SK-N-SH treated with all-trans-retinoic acid at 6 μM for 48 hours (cell line): ENCODE results near the gene THSD7A.

Source experiments
- ATAC-seq: fragments of 200-7000 bp; cut with Tn5 transposase; 3 replicates; pipeline ENCODE4 v1.9.1; 2020; ENCODE audit warnings: mild to moderate bottlenecking, moderate library complexity
- ARNTL ChIP-seq: fragments of 450-650 bp; formaldehyde crosslinking; IDR thresholded peaks from 2 replicates; pipeline ENCODE4 v1.5.0; 2020; ENCODE audit warnings: low read depth, mild to moderate bottlenecking, moderate library complexity, borderline replicate concordance
- BACH2 ChIP-seq: fragments of 250-450 bp; sonication (Bioruptor Pico); IDR thresholded peaks from 2 replicates; pipeline ENCODE4 v1.9.0; 2021; ENCODE audit warnings: mild to moderate bottlenecking, borderline replicate concordance
- CSDC2 ChIP-seq: fragments of 250-450 bp; sonication (Bioruptor Pico); IDR thresholded peaks from 2 replicates; pipeline ENCODE4 v1.5.0; 2020; ENCODE audit warnings: mild to moderate bottlenecking, moderate library complexity
- ESRRG ChIP-seq: fragments of 250-450 bp; sonication (Bioruptor Pico); IDR thresholded peaks from 2 replicates; pipeline ENCODE4 v1.6.1; 2021; ENCODE audit warnings: mild to moderate bottlenecking
- GLIS3 ChIP-seq: fragments of 250-450 bp; sonication (Bioruptor Pico); IDR thresholded peaks from 2 replicates; pipeline ENCODE4 v1.5.0; 2020; ENCODE audit warnings: mild to moderate bottlenecking, moderate library complexity
- ISL1 ChIP-seq: fragments of 250-450 bp; sonication (Bioruptor Pico); IDR thresholded peaks from 2 replicates; pipeline ENCODE4 v2.1.2; 2022; ENCODE audit warnings: mild to moderate bottlenecking, moderate library complexity
- OSR1 ChIP-seq: fragments of 250-450 bp; sonication (Bioruptor Pico); IDR thresholded peaks from 2 replicates; pipeline ENCODE4 v1.8.0; 2022; ENCODE audit warnings: moderate library complexity, mild to moderate bottlenecking, inconsistent platforms
- PPARA ChIP-seq: fragments of 250-450 bp; sonication (Bioruptor Pico); IDR thresholded peaks from 2 replicates; pipeline ENCODE4 v1.5.0; 2020; ENCODE audit warnings: mild to moderate bottlenecking, borderline replicate concordance
- RARB ChIP-seq: fragments of 250-450 bp; sonication (Bioruptor Pico); IDR thresholded peaks from 2 replicates; pipeline ENCODE4 v1.8.0; 2021; ENCODE audit warnings: mild to moderate bottlenecking, moderate library complexity
- SNAI2 ChIP-seq: fragments of 250-450 bp; sonication (Bioruptor Pico); IDR thresholded peaks from 2 replicates; pipeline ENCODE4 v1.5.0; 2020; ENCODE audit warnings: mild to moderate bottlenecking, moderate library complexity
- TCF4 ChIP-seq: fragments of 250-450 bp; sonication (Bioruptor Pico); IDR thresholded peaks from 2 replicates; pipeline ENCODE4 v1.8.0; 2021; ENCODE audit warnings: mild to moderate bottlenecking, moderate library complexity, borderline replicate concordance
- TOX ChIP-seq: fragments of 250-450 bp; sonication (Bioruptor Pico); IDR thresholded peaks from 2 replicates; pipeline ENCODE4 v1.8.0; 2021; ENCODE audit warnings: mild to moderate bottlenecking, moderate library complexity, borderline replicate concordance
- ZC3H10 ChIP-seq: fragments of 250-450 bp; sonication (Bioruptor Pico); IDR thresholded peaks from 2 replicates; pipeline ENCODE4 v1.5.1; 2021; ENCODE audit warnings: mild to moderate bottlenecking, moderate library complexity
- ZFP3 ChIP-seq: fragments of 250-450 bp; sonication (Bioruptor Pico); IDR thresholded peaks from 2 replicates; pipeline ENCODE4 v1.5.0; 2020; ENCODE audit warnings: mild to moderate bottlenecking, moderate library complexity
- ZFP30 ChIP-seq: fragments of 450-650 bp; formaldehyde crosslinking; IDR thresholded peaks from 2 replicates; pipeline ENCODE4 v1.5.0; 2022; ENCODE audit warnings: mild to moderate bottlenecking, moderate library complexity
- ZNF565 ChIP-seq: fragments of 450-650 bp; formaldehyde crosslinking; conservative IDR thresholded peaks from 2 replicates; pipeline ENCODE4 v1.5.0; 2020; ENCODE audit warnings: low read depth, mild to moderate bottlenecking, moderate library complexity
- ZNF8 ChIP-seq: fragments of 450-650 bp; formaldehyde crosslinking; IDR thresholded peaks from 2 replicates; pipeline ENCODE4 v1.5.0; 2020; ENCODE audit warnings: mild to moderate bottlenecking, moderate library complexity
- TF ChIP-seq, protein P1 (sequence below): fragments of 250-450 bp; sonication (Bioruptor Pico); IDR thresholded peaks from 2 replicates; pipeline ENCODE4 v1.8.0; 2021; ENCODE audit warnings: low read depth, mild to moderate bottlenecking, moderate library complexity, borderline replicate concordance
- TF ChIP-seq, protein P2 (sequence below): fragments of 250-450 bp; sonication (Bioruptor Pico); IDR thresholded peaks from 2 replicates; pipeline ENCODE4 v1.5.1; 2020; ENCODE audit warnings: low read depth, mild to moderate bottlenecking, moderate library complexity
- TF ChIP-seq, protein P3 (sequence below): fragments of 250-450 bp; sonication (Bioruptor Pico); IDR thresholded peaks from 2 replicates; pipeline ENCODE4 v1.8.0; 2020; ENCODE audit warnings: mild to moderate bottlenecking, moderate library complexity, borderline replicate concordance
- TF ChIP-seq, protein P4 (sequence below): fragments of 250-450 bp; sonication (Bioruptor Pico); IDR thresholded peaks from 2 replicates; pipeline ENCODE4 v1.5.0; 2020; ENCODE audit warnings: mild to moderate bottlenecking, moderate library complexity
- TF ChIP-seq, protein P5 (sequence below): fragments of 250-450 bp; sonication (Bioruptor Pico); IDR thresholded peaks from 2 replicates; pipeline ENCODE4 v1.5.1; 2021; ENCODE audit warnings: mild to moderate bottlenecking, moderate library complexity

Gene THSD7A

DNA sequence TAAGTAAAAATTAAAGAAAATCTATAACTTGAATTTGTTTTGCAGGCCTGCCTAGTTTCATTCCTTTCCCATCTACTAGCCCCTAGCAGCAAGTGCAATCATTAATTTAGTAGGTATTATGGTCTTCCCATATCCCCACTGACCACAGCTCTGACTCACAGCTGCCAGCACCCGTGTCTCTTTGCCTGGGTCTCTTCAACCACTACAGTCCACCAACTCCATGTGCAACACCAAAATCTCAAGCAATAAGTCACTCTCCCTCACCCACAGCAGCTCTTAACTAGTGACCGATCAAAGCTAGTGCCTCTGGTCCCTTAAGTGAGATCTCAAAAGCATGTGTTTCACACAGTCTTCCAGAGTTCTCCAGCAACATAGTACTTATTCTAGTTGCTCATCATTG, 26.0 kb upstream of the THSD7A start (continued):
- TF ChIP-seq ISL1 (CRISPR knock-in tag) (no peak), OSR1 (CRISPR knock-in tag) (no peak), TCF4 (CRISPR knock-in tag) (no peak), BACH2 (CRISPR knock-in tag) (no peak), PPARA (no peak)

DNA sequence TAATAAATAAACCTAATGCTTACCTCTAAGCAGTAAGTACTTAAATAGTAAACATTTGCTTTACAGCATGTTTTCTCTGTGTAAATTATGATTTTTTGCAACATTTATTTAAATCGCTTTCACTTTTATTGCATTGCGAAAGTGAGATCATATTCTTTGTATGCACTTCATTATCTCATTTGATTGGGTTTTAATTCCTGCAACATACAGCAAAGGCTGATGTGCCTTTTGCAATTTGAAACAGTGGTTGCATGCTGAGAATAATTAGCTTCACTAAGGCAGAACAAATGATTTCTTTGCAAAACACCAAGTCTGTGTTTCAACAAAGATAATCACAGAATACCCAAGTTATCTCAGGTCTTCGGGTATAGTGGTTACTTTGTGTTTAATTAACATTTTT, 16.3 kb upstream of the THSD7A start:
- TF ChIP-seq, protein P1, sequence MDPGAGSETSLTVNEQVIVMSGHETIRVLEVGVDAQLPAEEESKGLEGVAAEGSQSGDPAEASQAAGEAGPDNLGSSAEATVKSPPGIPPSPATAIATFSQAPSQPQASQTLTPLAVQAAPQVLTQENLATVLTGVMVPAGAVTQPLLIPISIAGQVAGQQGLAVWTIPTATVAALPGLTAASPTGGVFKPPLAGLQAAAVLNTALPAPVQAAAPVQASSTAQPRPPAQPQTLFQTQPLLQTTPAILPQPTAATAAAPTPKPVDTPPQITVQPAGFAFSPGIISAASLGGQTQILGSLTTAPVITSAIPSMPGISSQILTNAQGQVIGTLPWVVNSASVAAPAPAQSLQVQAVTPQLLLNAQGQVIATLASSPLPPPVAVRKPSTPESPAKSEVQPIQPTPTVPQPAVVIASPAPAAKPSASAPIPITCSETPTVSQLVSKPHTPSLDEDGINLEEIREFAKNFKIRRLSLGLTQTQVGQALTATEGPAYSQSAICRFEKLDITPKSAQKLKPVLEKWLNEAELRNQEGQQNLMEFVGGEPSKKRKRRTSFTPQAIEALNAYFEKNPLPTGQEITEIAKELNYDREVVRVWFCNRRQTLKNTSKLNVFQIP (CRISPR knock-in tag): no peak
- TF ChIP-seq SNAI2 (CRISPR knock-in tag): no peak
- no peak for TF ChIP-seq PPARA
- TF ChIP-seq GLIS3 (CRISPR knock-in tag): no peak
- TF ChIP-seq TCF4 (CRISPR knock-in tag): no peak
- no peak for TF ChIP-seq ZFP3 (CRISPR knock-in tag)
- no peak for TF ChIP-seq ZNF8 (CRISPR knock-in tag)
- TF ChIP-seq ZFP30 (CRISPR knock-in tag): no peak
- no peak for TF ChIP-seq ZC3H10
- no peak for TF ChIP-seq RARB (CRISPR knock-in tag)
- TF ChIP-seq BACH2 (CRISPR knock-in tag): no peak
- TF ChIP-seq, protein P2, sequence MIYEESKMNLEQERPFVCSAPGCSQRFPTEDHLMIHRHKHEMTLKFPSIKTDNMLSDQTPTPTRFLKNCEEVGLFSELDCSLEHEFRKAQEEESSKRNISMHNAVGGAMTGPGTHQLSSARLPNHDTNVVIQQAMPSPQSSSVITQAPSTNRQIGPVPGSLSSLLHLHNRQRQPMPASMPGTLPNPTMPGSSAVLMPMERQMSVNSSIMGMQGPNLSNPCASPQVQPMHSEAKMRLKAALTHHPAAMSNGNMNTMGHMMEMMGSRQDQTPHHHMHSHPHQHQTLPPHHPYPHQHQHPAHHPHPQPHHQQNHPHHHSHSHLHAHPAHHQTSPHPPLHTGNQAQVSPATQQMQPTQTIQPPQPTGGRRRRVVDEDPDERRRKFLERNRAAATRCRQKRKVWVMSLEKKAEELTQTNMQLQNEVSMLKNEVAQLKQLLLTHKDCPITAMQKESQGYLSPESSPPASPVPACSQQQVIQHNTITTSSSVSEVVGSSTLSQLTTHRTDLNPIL (CRISPR knock-in tag): no peak
- no peak for TF ChIP-seq CSDC2
- no peak for ATAC-seq

DNA sequence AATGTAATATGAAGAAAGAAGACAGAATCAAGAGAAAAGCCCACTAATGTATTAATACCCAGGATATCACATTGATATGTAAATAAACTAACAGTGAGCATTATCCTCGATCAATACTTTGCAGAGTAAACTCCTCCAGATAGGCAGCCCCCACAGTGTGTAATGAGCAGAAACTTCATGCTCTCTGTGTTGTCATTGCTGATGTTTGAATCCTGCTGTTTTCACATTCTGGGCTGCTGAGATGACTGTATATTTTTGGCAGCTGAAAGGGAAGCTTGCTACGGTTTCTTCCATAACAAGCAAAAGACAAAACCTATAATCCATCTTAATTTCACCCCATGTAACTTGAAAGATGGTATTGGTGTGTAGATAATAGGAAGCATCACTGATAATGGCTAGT, 15.3 kb upstream of the THSD7A start:
- no peak for TF ChIP-seq PPARA
- no peak for ATAC-seq

DNA sequence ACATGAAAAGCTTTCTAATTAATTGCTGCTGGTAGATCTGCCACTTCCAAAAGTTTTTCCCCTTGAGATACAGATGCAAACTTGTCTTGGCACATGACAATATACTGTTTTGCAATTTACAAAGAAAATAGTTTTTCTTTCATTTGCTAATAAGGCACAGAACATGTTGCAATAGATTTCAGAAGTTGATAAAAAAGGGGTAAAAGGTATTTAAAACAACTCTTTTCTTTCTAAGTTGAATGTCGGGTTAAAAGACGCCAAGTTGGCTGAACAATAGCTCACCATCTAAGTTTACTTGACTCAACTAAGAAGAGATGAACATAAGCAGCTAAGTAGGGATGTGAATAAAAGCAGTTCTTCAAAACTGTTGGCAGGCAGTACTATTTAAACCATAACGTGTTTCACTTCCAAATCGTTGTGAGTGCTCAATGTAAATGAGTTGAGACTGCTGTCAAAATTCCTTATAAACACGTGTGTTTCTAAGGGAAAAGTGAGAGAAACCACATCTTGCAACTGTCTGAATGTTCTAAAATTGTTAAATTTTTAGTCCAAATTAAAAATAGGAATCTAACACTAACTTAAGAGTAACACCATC, 14.5 kb upstream of the THSD7A start:
- no peak for TF ChIP-seq PPARA
- TF ChIP-seq, protein P3, sequence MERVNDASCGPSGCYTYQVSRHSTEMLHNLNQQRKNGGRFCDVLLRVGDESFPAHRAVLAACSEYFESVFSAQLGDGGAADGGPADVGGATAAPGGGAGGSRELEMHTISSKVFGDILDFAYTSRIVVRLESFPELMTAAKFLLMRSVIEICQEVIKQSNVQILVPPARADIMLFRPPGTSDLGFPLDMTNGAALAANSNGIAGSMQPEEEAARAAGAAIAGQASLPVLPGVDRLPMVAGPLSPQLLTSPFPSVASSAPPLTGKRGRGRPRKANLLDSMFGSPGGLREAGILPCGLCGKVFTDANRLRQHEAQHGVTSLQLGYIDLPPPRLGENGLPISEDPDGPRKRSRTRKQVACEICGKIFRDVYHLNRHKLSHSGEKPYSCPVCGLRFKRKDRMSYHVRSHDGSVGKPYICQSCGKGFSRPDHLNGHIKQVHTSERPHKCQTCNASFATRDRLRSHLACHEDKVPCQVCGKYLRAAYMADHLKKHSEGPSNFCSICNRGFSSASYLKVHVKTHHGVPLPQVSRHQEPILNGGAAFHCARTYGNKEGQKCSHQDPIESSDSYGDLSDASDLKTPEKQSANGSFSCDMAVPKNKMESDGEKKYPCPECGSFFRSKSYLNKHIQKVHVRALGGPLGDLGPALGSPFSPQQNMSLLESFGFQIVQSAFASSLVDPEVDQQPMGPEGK (CRISPR knock-in tag): no peak
- no peak for TF ChIP-seq TCF4 (CRISPR knock-in tag)
- TF ChIP-seq TOX (CRISPR knock-in tag): no peak
- no peak for TF ChIP-seq ZNF8 (CRISPR knock-in tag)
- TF ChIP-seq OSR1 (CRISPR knock-in tag): no peak
- no peak for TF ChIP-seq ESRRG
- TF ChIP-seq GLIS3 (CRISPR knock-in tag): no peak
- TF ChIP-seq, protein P4, sequence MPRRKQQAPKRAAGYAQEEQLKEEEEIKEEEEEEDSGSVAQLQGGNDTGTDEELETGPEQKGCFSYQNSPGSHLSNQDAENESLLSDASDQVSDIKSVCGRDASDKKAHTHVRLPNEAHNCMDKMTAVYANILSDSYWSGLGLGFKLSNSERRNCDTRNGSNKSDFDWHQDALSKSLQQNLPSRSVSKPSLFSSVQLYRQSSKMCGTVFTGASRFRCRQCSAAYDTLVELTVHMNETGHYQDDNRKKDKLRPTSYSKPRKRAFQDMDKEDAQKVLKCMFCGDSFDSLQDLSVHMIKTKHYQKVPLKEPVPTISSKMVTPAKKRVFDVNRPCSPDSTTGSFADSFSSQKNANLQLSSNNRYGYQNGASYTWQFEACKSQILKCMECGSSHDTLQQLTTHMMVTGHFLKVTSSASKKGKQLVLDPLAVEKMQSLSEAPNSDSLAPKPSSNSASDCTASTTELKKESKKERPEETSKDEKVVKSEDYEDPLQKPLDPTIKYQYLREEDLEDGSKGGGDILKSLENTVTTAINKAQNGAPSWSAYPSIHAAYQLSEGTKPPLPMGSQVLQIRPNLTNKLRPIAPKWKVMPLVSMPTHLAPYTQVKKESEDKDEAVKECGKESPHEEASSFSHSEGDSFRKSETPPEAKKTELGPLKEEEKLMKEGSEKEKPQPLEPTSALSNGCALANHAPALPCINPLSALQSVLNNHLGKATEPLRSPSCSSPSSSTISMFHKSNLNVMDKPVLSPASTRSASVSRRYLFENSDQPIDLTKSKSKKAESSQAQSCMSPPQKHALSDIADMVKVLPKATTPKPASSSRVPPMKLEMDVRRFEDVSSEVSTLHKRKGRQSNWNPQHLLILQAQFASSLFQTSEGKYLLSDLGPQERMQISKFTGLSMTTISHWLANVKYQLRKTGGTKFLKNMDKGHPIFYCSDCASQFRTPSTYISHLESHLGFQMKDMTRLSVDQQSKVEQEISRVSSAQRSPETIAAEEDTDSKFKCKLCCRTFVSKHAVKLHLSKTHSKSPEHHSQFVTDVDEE: no peak
- TF ChIP-seq ZFP3 (CRISPR knock-in tag): no peak
- no peak for TF ChIP-seq ZNF565
- TF ChIP-seq, protein P5, sequence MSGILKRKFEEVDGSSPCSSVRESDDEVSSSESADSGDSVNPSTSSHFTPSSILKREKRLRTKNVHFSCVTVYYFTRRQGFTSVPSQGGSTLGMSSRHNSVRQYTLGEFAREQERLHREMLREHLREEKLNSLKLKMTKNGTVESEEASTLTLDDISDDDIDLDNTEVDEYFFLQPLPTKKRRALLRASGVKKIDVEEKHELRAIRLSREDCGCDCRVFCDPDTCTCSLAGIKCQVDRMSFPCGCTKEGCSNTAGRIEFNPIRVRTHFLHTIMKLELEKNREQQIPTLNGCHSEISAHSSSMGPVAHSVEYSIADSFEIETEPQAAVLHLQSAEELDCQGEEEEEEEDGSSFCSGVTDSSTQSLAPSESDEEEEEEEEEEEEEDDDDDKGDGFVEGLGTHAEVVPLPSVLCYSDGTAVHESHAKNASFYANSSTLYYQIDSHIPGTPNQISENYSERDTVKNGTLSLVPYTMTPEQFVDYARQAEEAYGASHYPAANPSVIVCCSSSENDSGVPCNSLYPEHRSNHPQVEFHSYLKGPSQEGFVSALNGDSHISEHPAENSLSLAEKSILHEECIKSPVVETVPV (CRISPR knock-in tag): no peak
- no peak for TF ChIP-seq ARNTL
- TF ChIP-seq ZFP30 (CRISPR knock-in tag): no peak
- no peak for TF ChIP-seq ISL1 (CRISPR knock-in tag)
- no peak for ATAC-seq
